BJ (cell line): ENCODE data around the gene BID. TPM values are rescaled to one million over a fixed set of nuclear protein-coding genes. Genes with fewer than 3 reads are reported as not detected.
A peak's percentile ranks its signal among the peaks of the same experiment; 100 is the strongest.

Experiments used
- CTCF ChIA-PET: fragments of 350-600 bp; formaldehyde crosslinking; extraction: SDS; loops from one replicate; lab custom pipeline; 2021; ENCODE audit warnings: antibody characterized with exemption, inconsistent platforms; lab: Yijun Ruan, JAX
- POLR2A ChIA-PET: fragments of 300-600 bp; sonication (Branson Sonifier 250); formaldehyde crosslinking; extraction: SDS; loops from one replicate; lab custom pipeline; 2021; ENCODE audit warnings: antibody characterized with exemption; lab: Charles Lee
- DNase-seq: peaks from one replicate; pipeline ENCODE4 v3.0.0-alpha.2; 2011; ENCODE audit warnings: low read depth
- H3K27me3 ChIP-seq: 2 replicates; pipeline ENCODE4 v1.6.0; 2011; ENCODE audit warnings: low read length; ENCODE audit not compliant: control insufficient read depth, insufficient read depth
- H3K36me3 ChIP-seq: 2 replicates; pipeline ENCODE4 v1.5.1; 2011; ENCODE audit warnings: low read length; ENCODE audit not compliant: control insufficient read depth, insufficient read depth
- H3K4me3 ChIP-seq: 2 replicates; pipeline ENCODE4 v1.5.1; 2011; ENCODE audit warnings: low read depth, mild to moderate bottlenecking, control low read depth, low read length
- polyA minus RNA-seq: library from RNA; depleted of rRNA, polyadenylated mRNA; stranded (reverse); fragments of >200 nt; gene quantifications from 2 replicates; pipeline ENCODE4 v1.2.3, GENCODE V29; 2011; rRNA and poly(A)+ RNA removed
- polyA plus RNA-seq: library from polyadenylated mRNA; depleted of rRNA; stranded (reverse); fragments of >200 nt; gene quantifications from 2 replicates; pipeline ENCODE4 v1.2.3, GENCODE V29; 2011; rRNA removed
- TF ChIP-seq, protein P1 (sequence below): IDR thresholded peaks from 2 replicates; pipeline ENCODE4 v1.5.1; 2011; ENCODE audit warnings: low read depth, mild to moderate bottlenecking, control low read depth, inconsistent platforms, low read length, moderate library complexity; ENCODE audit not compliant: insufficient read depth

The BID gene
- polyA plus RNA-seq (58.2 and 96.4 TPM in 2 replicates), polyA minus RNA-seq (26.4 and 40.3 TPM in 2 replicates)

DNA sequence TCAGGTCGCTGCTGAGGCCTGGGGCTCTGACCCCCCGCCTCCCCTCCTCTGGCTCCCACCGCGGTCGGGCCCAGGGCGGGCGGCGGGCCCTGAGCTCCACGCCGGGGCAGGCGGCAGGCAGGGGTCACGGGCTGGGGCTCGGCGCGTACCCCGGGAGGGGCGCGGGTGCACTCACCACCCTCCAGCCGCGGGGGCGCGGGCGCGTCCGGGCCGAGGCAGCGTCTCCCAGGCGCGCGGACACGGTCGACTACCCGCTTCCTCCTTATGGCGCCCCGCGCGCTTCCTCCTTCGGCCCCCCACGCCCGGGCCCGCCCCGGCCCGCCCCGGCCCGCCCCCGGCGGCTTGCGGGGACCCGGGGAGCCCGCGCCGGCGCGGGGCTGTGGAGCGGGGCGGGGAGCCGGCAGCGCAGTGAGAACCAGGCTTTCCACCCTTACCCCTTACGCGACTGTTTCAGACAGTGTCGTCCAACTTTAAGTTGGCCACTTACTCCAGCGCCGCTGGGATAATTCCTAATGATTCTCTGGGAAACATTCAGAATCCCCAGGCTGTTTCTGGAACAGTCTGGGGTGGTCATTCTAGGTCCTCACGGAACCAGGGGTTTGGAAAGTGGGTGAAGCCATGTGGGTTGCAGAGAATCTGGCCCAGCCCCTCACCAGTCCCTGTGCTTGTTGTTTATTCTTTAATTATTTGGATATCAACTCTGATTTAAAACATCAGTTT is at the start of gene BID:
TSS of gene BID (minus strand) at position 264 of the 720 bp plus-strand sequence. CDS start 24,353 bp downstream, outside the sequence.
- peak within 1 kb of the TSS; percentile 72 for H3K4me3 ChIP-seq
- DNase-seq: no peak
- CTCF ChIA-PET: interaction anchor here (4.4 to 5.3 kb wide), 2 partner anchors 12 to 32 kb away, joined by 23 to 28 read pairs; no protein-coding TSS in a partner anchor
- TF ChIP-seq, protein P1, sequence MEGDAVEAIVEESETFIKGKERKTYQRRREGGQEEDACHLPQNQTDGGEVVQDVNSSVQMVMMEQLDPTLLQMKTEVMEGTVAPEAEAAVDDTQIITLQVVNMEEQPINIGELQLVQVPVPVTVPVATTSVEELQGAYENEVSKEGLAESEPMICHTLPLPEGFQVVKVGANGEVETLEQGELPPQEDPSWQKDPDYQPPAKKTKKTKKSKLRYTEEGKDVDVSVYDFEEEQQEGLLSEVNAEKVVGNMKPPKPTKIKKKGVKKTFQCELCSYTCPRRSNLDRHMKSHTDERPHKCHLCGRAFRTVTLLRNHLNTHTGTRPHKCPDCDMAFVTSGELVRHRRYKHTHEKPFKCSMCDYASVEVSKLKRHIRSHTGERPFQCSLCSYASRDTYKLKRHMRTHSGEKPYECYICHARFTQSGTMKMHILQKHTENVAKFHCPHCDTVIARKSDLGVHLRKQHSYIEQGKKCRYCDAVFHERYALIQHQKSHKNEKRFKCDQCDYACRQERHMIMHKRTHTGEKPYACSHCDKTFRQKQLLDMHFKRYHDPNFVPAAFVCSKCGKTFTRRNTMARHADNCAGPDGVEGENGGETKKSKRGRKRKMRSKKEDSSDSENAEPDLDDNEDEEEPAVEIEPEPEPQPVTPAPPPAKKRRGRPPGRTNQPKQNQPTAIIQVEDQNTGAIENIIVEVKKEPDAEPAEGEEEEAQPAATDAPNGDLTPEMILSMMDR: no peak
- POLR2A ChIA-PET: no interaction called here
- H3K27me3 ChIP-seq: no peaks in the 10 kb centered on the region
- peaks cover 2% of the 10 kb centered on the region for H3K36me3 ChIP-seq

DNA sequence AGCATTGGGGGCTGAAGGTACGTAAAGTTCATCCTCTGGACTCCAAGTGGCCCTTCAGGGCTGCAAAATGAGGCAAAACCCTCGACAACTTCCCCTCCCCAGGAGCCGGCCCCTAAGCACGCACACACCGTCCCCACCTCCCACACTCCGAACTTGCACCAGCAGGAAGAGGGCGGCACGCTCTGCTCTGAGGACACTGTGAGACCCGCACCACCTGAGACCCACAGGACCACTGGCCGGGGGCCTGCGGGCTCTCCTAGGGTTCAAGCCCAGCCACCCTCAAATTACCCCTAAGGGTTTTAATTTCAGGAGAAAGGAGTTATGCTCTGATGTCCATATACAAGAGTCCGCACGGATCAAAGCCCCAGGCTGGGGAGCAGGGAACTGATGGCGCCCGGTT is 49.7 kb upstream of the BID start:
- TF ChIP-seq, protein P1: no peak
- Histone ChIP-seq H3K36me3 (peaks cover 10% of the 10 kb centered on the region), H3K4me3 (no peak overlapping the region), H3K27me3 (no peaks in the 10 kb centered on the region)
- ChIA-PET POLR2A (no interaction called here), CTCF (no interaction called here)
- no peak for DNase-seq

DNA sequence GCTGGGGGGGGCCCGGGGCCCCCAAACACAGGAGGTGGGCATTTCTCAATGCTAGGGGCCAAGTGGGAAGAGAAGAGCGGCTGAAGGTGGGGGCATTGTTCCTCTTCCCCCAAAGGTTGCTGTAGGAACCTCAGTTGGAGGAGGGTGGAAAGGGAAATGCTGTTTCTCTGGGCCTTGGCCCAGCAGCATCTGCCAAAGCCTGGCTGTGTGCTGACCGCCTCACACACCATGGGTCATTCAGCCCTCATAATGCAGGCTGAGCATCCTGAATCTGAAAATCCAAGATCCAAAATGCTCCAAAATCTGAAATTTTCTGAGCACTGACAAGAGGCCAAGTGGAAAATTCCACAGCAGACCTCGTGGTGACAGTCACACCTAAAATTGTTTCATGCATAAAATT is 49.0 kb upstream of the BID start:
- no peak overlapping the region for H3K4me3 ChIP-seq
- no peak for DNase-seq
- CTCF ChIA-PET: interaction anchor here (2.6 kb wide), 1 partner anchor 7 kb away, joined by 10 read pairs; no protein-coding TSS in a partner anchor

DNA sequence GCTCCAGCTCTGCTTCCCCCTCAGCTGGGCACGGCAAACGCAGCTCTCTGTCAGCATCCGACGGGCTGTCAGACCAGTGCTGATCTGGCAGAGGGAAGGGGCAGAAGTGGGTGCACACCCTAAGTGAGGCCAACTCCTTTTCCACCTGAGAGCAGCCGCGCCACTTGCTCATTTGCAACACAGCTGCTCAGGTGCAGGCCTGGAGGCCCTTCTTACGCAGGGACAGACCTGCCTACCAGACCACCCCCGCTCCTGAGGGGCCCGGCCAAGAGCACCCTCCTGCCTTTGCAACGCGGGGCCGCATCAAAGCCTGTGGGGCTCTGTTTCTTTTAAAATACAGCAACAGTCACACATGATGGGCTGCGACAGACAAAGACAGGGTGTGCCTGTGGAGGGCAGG is 47.8 kb upstream of the BID start:
- ChIA-PET CTCF (interaction anchor here (2.6 kb wide), 1 partner anchor 8 kb away, joined by 10 read pairs; no protein-coding TSS in a partner anchor), POLR2A (no interaction called here)
- TF ChIP-seq, protein P1: no peak
- no peak for DNase-seq
- Histone ChIP-seq H3K36me3 (peaks cover 16% of the 10 kb centered on the region), H3K4me3 (no peak overlapping the region), H3K27me3 (no peaks in the 10 kb centered on the region)

More for the DNA sequence above, 49.0 kb upstream of the BID start:
- peaks cover 8% of the 10 kb centered on the region for H3K36me3 ChIP-seq
- TF ChIP-seq, protein P1: no peak
- POLR2A ChIA-PET: no interaction called here
- H3K27me3 ChIP-seq: no peaks in the 10 kb centered on the region

DNA sequence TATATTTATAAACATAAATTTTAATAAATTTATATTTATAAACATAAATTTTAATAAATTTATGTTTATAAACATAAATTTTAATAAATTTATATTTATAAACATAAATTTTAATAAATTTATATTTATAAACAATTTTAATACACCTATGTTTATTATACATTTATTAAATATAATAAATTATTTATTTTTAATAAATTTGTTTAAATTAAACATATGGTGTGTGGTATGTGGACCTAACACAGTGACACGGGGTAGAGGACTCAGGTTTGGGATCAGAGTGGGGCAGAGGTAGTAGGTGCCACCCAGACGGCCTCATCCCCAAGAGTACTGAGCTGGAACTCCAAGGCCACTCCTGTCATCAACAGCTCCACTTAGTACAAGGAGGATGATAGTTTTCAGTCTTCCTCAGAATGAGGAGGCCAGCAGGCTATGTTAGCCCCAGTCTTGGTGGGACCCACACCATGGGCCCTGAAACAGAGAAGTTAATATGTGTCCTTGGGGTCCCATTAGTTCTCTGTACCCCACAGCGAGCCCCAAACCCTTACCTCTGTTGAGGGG is 46.7 kb upstream of the BID start:
- Histone ChIP-seq H3K4me3 (no peak overlapping the region), H3K36me3 (peaks cover 22% of the 10 kb centered on the region), H3K27me3 (no peaks in the 10 kb centered on the region)
- ChIA-PET CTCF (interaction anchor here (2.6 kb wide), 1 partner anchor 9 kb away, joined by 10 read pairs; no protein-coding TSS in a partner anchor), POLR2A (no interaction called here)
- TF ChIP-seq, protein P1: no peak
- DNase-seq: no peak
